ENCODE measurements around the gene SYCE3. TPM values are rescaled to one million over a fixed set of nuclear protein-coding genes. Genes with fewer than 3 reads are reported as not detected.

SYCE3 gene
- total RNA-seq, 1 donor from 2014 or later = not detected

GRCh38 chr22:50600967-50601668 is 38.4 kb upstream of the SYCE3 start:
- intact Hi-C loops (cut with micrococcal nuclease) = loop anchor here (1.0 kb wide), 1 partner anchor 18 kb away; no protein-coding TSS in a partner anchor

GRCh38 chr22:50600538-50600937 is 37.8 kb upstream of the SYCE3 start, which contains the start of gene MAPK8IP2:
Gene MAPK8IP2, plus strand, starts transcription at chr22:50600793. Its CDS starts 26 bp downstream, at chr22:50600819.
- intact Hi-C loops (cut with micrococcal nuclease) = loop anchor here (1.0 kb wide), 1 partner anchor 17 kb away; no protein-coding TSS in a partner anchor

GRCh38 chr22:50599816-50600455 is 37.2 kb upstream of the SYCE3 start:
- intact Hi-C loops (cut with micrococcal nuclease) = loop anchor here (1.0 kb wide), 1 partner anchor 17 kb away; no protein-coding TSS in a partner anchor

- intact Hi-C loops (cut with micrococcal nuclease) = no loop called here
Measured at GRCh38 chr22:50597097-50597496, 34.4 kb upstream of the SYCE3 start.

- intact Hi-C loops (cut with micrococcal nuclease) = no loop called here
Measured at GRCh38 chr22:50595189-50595588, 32.5 kb upstream of the SYCE3 start.

GRCh38 chr22:50587407-50587806 is 24.7 kb upstream of the SYCE3 start:
- intact Hi-C loops (cut with micrococcal nuclease) = no loop called here

- intact Hi-C loops (cut with micrococcal nuclease) = no loop called here
Measured at GRCh38 chr22:50586416-50586815, 23.7 kb upstream of the SYCE3 start.

- intact Hi-C loops (cut with micrococcal nuclease) = no loop called here
Measured at GRCh38 chr22:50585781-50586180, 23.1 kb upstream of the SYCE3 start.

- intact Hi-C loops (cut with micrococcal nuclease) = no loop called here
Measured at GRCh38 chr22:50585238-50585637, 22.5 kb upstream of the SYCE3 start.

GRCh38 chr22:50584106-50585096 is 21.7 kb upstream of the SYCE3 start:
- intact Hi-C loops (cut with micrococcal nuclease) = no loop called here

- intact Hi-C loops (cut with micrococcal nuclease) = loop anchor here (1.0 to 2.0 kb wide), 6 partner anchors 17 to 338 kb away; partner anchors contain the start of genes ARSA, MAPK8IP2 and TUBGCP6
Measured at GRCh38 chr22:50583294-50583861, 20.7 kb upstream of the SYCE3 start.

- intact Hi-C loops (cut with micrococcal nuclease) = loop anchor here (1.0 to 2.0 kb wide), 12 partner anchors 18 to 337 kb away; partner anchors contain the start of genes ARSA, MAPK8IP2, NCAPH2 and SBF1
Measured at GRCh38 chr22:50582493-50583293, 20.0 kb upstream of the SYCE3 start, which contains the start of gene CHKB. Gene CHKB, minus strand, starts transcription at chr22:50582849. Its CDS starts 68 bp downstream, at chr22:50582781.

GRCh38 chr22:50581950-50582492 is 19.3 kb upstream of the SYCE3 start:
- intact Hi-C loops (cut with micrococcal nuclease) = loop anchor here (1.0 to 2.0 kb wide), 7 partner anchors 19 to 107 kb away; partner anchors contain the start of genes NCAPH2, SBF1 and SCO2

GRCh38 chr22:50581031-50581949 is 18.6 kb upstream of the SYCE3 start:
- intact Hi-C loops (cut with micrococcal nuclease) = no loop called here

GRCh38 chr22:50579752-50580151 is 17.0 kb upstream of the SYCE3 start:
- intact Hi-C loops (cut with micrococcal nuclease) = no loop called here

GRCh38 chr22:50578776-50579310 is 16.1 kb upstream of the SYCE3 start:
- intact Hi-C loops (cut with micrococcal nuclease) = no loop called here

- intact Hi-C loops (cut with micrococcal nuclease) = no loop called here
Measured at GRCh38 chr22:50577987-50578775, 15.5 kb upstream of the SYCE3 start, which contains the start of gene CPT1B. Gene CPT1B, minus strand, starts transcription at chr22:50578427. Its CDS starts 512 bp downstream, at chr22:50577915.
